Hematopoietic multipotent progenitor cell (in vitro differentiated cells): ENCODE data around the gene IL9. TPM values are rescaled to one million over a fixed set of nuclear protein-coding genes. Genes with fewer than 3 reads are reported as not detected.

Experiments used
- DNase-seq, 3 donors: peaks; one replicate each; pipeline ENCODE4 v3.0.0-alpha.2; 2011 to 2015; ENCODE audit warnings: low read depth in 2 of 3, low spot score in 2 of 3
- total RNA-seq: library from RNA; depleted of rRNA; stranded (reverse); fragments of >200 nt; gene quantifications from one replicate; pipeline ENCODE4 v1.2.3, GENCODE V29; 2012

The IL9 gene
- total RNA-seq, 1 donor, result not detected

- DNase-seq, result no peak
Observed at GRCh38 chr5:135894276-135894675, 1.4 kb downstream of the IL9 start.

GRCh38 chr5:135891791-135892190 lies 3.9 kb downstream of the IL9 start:
- DNase-seq, result no peak

DNA sequence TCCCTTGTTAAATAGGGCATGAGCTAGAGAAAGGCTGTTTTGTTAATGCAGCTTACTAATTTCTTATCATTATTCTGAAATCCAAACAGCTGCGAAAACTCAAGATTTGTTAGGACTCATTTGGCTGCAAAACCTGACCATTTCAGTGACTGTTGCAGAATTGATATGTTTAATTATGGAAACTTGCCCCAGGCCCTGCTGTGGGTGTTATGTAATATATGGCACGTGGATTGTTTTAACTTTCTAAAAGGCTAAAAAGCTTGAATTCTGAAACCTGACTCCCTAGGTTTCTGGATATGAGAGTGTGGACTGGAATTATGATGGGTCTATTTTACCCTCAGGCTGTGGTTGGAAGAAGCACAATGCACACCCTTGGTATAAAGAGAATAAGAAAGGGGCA lies 4.4 kb downstream of the IL9 start:
- no peak for DNase-seq

GRCh38 chr5:135890867-135891266 lies 4.8 kb downstream of the IL9 start:
- no peak for DNase-seq

DNA sequence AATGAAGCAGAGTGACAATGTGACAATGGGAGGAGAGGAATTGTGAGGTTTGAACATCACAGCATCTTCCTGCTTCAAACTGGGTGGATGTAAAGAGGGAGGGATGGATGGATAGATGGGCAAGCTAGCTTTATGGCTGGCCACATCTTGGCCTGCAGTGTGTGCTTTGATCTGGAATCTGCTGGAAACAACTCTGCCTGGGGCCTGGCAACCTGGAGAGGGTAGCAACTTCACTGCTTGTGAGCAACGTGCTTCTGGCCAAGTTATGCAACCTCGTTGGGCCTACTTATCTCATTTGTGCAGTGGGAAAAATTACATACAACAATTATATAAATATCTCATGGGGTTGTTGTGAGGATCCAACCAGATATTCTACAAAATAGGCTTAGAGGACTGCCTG lies 5.3 kb downstream of the IL9 start:
- no peak for DNase-seq

GRCh38 chr5:135887881-135888614 lies 7.6 kb downstream of the IL9 start:
- DNase-seq, result no peak

- peak; percentile 26 to 75 (median 60) for DNase-seq
Observed at GRCh38 chr5:135887447-135887864, 8.2 kb downstream of the IL9 start.

DNA sequence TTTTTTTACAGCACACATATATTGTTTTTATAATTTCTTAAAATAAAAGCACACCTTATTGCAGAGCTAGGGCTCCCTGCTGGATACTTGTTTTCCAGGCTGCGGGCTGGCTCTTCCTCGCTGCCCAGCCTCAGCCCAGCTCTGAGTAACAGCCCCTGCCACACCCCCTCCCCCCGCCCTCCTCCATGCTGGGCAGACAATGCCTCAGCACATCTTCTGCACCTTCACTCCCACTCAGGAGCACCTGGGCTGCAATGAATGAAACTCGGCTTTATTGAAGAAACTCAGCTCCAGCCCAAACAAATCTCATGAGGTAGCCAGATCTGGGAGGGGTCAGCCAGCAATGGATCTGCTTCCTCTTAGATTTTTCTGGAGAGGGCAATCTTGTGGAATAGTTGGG lies 9.5 kb downstream of the IL9 start:
- no peak for DNase-seq

DNA sequence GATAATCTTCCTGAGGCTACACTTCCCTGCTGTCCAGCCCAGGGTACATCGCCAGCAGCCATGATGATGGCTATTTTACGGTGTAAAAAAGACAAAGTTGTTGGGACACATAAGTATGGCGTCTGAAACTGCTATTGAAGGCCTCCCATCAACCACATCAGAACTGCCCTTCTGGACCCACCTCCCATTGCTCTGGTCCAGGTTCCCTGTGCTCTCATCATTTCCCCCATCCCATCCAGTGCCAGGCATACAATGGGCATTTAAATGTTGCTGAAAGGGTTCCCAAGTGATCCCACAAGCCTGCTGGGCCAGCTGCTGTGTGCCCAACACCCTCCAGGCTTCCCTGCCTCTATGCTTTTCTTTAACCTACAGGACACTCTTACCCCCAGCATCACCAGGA lies 10.6 kb downstream of the IL9 start:
- no peak for DNase-seq

- DNase-seq, result no peak
Observed at GRCh38 chr5:135883441-135883840, 12.2 kb downstream of the IL9 start.

DNA sequence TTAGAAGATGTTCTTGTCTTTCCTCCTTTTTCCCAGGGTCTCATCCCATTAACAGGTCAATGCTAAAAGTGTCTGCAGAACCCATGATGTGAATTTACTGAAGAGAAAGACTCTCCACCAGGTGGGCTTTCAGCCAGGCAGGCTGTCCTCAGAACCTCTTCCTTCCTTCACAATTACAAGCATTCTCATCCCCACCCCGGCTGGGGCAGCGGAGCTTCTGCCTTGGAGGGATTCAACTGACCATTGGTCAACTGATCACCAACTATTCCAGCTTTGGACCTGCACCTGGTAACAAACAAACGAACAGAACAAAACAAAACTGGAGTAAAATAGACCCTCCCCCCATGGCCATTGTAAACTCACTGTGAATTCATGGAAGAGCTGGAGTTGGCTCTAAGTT lies 12.6 kb downstream of the IL9 start:
- DNase-seq, result no peak

DNA sequence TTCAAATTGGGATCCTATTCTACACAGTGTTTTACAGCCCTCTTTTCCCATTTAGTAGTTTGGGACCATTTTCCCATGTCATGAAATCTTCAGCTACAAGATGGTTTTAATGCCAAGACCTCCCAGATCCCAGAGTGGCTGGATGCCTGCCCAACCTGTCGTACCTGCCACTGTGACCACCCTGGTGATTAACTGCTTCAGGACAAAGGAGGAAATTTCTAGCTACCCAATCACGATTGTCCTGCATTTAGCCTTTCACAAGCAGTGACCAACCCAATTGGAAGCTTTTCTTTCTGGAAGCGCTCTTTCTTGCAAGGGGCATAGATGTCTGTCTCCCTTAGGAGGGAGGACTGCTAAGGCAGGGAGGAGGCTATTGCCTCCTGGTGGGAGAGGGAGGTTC lies 13.8 kb downstream of the IL9 start:
- DNase-seq, result no peak

DNA sequence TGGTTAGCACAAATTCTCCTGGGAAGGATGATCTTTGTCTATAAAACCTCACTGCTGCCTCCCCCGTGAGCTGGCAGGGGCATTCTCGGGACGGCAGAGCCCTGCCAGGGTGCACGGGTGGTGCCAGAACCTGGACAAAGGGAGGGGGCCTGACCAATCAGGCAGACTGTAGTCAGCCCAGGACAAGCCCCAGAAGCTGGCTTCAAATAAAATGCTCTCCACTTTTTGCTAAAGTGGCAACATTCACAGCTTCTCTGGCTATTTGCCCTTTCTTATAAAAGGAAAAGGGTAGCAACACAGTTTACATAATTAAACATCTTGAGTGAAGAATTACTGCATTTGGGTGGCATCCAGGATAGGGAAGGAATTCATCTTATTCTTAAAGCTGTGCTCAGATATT lies 14.4 kb downstream of the IL9 start:
- DNase-seq, result no peak

DNA sequence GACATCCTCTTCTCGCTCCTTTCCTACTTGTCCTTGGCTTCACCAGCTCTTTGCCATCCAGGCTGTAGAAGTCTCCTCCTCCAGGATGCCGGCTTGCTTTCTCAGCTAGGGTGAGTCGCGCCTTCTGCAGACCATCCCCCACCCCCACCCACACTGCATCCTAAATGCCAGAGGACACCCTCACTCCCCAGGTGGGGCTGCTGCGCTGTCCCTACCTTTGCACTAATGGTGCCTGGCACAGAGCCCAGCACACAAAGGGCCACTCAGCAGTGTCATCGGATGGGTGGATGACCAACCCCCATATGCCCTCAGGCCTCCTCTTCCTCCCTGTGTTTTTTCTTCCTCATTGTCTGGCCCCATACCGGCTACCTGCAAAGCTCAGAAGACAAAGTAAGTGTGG lies 14.8 kb downstream of the IL9 start:
- no peak for DNase-seq

GRCh38 chr5:135880278-135880677 lies 15.4 kb downstream of the IL9 start:
- peak in 2 of 3 donors; percentile 14 to 24 for DNase-seq

DNA sequence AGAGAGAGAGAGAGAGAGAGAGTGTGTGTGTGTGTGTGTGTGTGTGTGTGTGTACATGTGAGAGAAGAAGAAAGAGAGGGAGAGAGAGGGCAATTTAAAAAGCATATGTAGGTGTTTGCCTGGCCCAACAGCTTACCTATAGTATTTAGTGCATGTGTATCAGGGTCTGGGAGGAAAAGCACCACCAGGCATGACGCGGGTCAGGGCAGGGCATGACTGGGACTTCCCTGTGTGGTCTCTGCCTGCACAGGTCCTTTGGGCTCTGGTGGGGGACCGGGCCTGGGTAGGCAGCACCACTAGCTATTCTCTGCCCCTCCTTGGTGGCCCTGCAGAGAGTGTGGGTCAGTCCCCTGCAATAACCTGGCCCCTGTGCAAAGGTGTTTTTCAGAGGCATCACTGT lies 16.1 kb downstream of the IL9 start:
- DNase-seq, result no peak

DNA sequence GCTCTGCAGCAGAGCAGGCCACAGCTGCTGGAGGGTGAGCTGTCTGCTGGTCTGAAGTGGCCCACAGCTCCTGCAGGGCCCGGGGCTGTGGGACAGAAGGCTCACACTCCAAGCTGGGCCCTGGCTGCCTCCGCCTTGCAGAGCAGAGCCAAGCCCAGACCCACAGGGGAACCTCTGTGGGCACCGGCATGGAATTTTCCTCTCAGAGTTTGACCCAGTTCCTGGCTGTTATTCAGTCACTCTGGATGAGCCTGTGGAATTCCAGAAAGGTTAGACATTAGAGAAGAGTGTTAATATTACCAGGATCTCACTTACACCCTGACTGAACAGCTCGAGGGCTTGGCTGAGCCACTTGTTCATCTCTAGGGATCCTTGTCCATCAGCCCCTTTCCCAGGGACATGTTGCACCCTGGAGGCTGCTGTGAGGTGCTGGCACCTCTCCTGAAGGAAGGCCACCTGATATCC lies 17.5 kb downstream of the IL9 start:
- no peak for DNase-seq

- no peak for DNase-seq
Observed at GRCh38 chr5:135877570-135878155, 18.0 kb downstream of the IL9 start.

DNA sequence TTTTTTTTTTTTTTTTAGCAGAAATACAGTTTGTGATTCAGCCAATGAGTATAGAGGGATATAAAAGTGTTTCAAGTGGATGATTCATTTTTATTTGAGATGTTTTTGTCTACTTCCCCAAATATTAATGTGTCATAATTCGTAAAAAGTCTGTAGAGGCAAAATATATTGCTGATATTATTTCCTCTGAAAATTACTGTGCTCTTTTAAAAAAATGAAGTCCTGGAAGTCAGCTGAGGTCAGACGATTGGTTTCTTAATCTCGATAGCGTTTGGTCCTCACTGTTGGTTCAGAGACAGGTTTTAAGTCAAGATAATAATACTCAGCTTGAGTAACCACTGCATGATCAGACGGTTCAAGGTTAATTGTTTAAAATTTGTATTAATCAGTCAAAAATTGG lies 19.5 kb downstream of the IL9 start:
- DNase-seq, result peak in 1 of 3 donors; percentile 18

GRCh38 chr5:135875567-135875966 lies 20.1 kb downstream of the IL9 start:
- no peak for DNase-seq

DNA sequence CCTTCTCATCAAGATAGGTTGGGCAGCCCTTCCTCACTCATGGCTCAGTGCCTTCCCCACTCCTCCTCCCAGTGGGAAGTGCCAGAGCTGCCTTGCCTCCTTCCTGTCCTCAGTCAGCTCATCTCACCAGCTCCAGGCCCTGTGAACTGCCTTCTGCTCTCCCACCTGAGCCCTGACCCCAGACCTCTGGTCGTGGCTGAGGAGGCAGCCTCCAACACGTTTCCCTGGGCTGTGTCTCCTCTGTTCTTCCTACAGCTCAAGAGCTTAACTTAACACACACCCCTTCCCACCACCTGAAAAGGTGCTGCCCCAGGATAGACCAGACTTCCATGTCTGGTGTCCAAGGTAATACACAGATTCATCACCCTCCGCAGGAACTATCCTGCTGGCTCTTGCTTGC lies 21.2 kb downstream of the IL9 start:
- no peak for DNase-seq

DNA sequence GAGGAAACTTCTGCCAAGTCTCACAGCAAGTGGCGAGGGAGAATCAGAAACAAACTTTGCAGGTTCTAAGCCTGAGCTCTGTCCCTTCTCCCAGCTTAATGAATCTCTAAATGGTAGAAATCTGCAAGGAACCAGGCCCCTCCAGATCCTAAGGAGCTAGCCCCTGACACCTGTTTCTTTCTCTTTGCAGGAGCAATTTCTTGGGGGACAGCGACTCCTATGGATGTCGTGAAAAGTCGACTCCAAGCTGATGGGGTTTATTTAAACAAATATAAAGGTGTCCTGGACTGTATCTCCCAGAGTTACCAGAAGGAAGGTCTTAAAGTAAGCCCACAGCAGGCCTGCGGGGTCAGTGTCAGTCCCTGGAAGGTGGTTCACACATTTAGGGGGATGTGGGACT lies 21.8 kb downstream of the IL9 start:
- DNase-seq, result no peak
